K562 (cell line): ENCODE measurements around the gene IQCC. TPM values are rescaled to one million over a fixed set of nuclear protein-coding genes. Genes with fewer than 3 reads are reported as not detected.

ENCODE experiments used
- ATAC-seq: fragments of 200-7000 bp; cut with Tn5 transposase; 3 replicates; pipeline ENCODE4 v1.9.1; 2020; ENCODE audit warnings: moderate library complexity
- BruUV-seq: library from RNA; stranded (reverse); fragments of 400-500 nt; replicated peaks from 2 replicates; lab custom pipeline; 2021; lab: Mats Ljungman, UMichigan
- CTCF ChIA-PET: fragments of 300-600 bp; formaldehyde crosslinking; extraction: SDS; loops from one replicate; lab custom pipeline; 2021; ENCODE audit warnings: low intra/inter-chr PET ratio; lab: Yijun Ruan, JAX
- POLR2A ChIA-PET: fragments of 300-600, 350-650 bp; sonication (Branson Sonifier 250); formaldehyde crosslinking; extraction: SDS; loops from one replicate; lab custom pipeline; 2021; ENCODE audit warnings: antibody characterized with exemption, inconsistent platforms; lab: Yijun Ruan, JAX
- DNase-seq, 4 experiments: peaks; one replicate each; pipeline versions ENCODE4 v3.0.0 to v3.0.0-alpha.2; 2011 to 2018; ENCODE audit warnings: low spot score in 3 of 4, mixed read lengths in 3 of 4; ENCODE audit errors: extremely low read depth in 1 of 4
- FAIRE-seq: peaks from 2 replicates; lab custom pipeline; 2011; peaks lifted over from hg19 to GRCh38; lab: Jason Lieb, UNC
- H2AFZ ChIP-seq: 2 replicates; pipeline ENCODE4 v1.6.0; 2011; ENCODE audit warnings: low read depth, low read length, control low read depth, inconsistent platforms
- H3K27ac ChIP-seq: fragments of 200-600 bp; 3 replicates; pipeline ENCODE4 v1.8.0; 2011; ENCODE audit warnings: low read depth, mild to moderate bottlenecking, control low read depth, inconsistent platforms, low read length, moderate library complexity, mixed read lengths; ENCODE audit errors: extremely low read depth
- H3K27me3 ChIP-seq, 2 experiments: fragments of 300-600 bp in 1 of 2; 2 replicates in 1 of 2; 3 replicates in 1 of 2; pipeline versions ENCODE4 v1.6.0 to v1.8.0; 2011; ENCODE audit warnings: inconsistent platforms in 2 of 2, low read length in 2 of 2, mild to moderate bottlenecking in 1 of 2, mixed read lengths in 1 of 2, moderate library complexity in 1 of 2; ENCODE audit not compliant: control insufficient read depth in 2 of 2, insufficient read depth in 2 of 2
- H3K36me3 ChIP-seq: fragments of 300-600 bp; 3 replicates; pipeline ENCODE4 v1.8.0; 2011; ENCODE audit warnings: mild to moderate bottlenecking, low read length, inconsistent platforms; ENCODE audit not compliant: control insufficient read depth, insufficient read depth
- H3K4me1 ChIP-seq, 2 experiments: fragments of 200-600 bp in 1 of 2; replicated peaks in 1 of 2; 2 replicates in 1 of 2; 3 replicates in 1 of 2; pipeline versions ENCODE4 v1.5.1 to v1.8.0; 2011; ENCODE audit warnings: inconsistent platforms in 2 of 2, low read length in 2 of 2, mild to moderate bottlenecking in 1 of 2, mixed read lengths in 1 of 2, moderate library complexity in 1 of 2; ENCODE audit not compliant: control insufficient read depth in 2 of 2, insufficient read depth in 2 of 2
- H3K4me2 ChIP-seq: 2 replicates; pipeline ENCODE4 v1.6.1; 2011; ENCODE audit warnings: low read length, control low read depth, inconsistent platforms, mixed read lengths; ENCODE audit not compliant: insufficient read depth
- H3K4me3 ChIP-seq: fragments of 200-600 bp; sonication (generic), shearing (Covaris generic); 2 replicates; pipeline ENCODE4 v1.5.1; 2016; ENCODE audit warnings: control low read depth, inconsistent platforms
- H3K79me2 ChIP-seq: fragments of 200-600 bp; 3 replicates; pipeline ENCODE4 v1.8.0; 2011; ENCODE audit warnings: low read length, inconsistent platforms; ENCODE audit not compliant: control insufficient read depth, insufficient read depth
- H3K9ac ChIP-seq, 2 experiments: 2 replicates each; pipeline versions ENCODE4 v1.6.0 to v1.6.1; 2011; ENCODE audit warnings: low read depth in 2 of 2, low read length in 2 of 2, control low read depth in 1 of 2, inconsistent platforms in 1 of 2, mild to moderate bottlenecking in 1 of 2, mixed read lengths in 1 of 2; ENCODE audit not compliant: insufficient read depth in 1 of 2
- H3K9me1 ChIP-seq: one replicate; pipeline ENCODE4 v1.6.0; 2011; ENCODE audit warnings: inconsistent platforms, mild to moderate bottlenecking, low read length, moderate library complexity; ENCODE audit not compliant: control insufficient read depth, insufficient read depth
- H3K9me3 ChIP-seq: replicated peaks from 2 replicates; pipeline ENCODE4 v1.5.1; 2011; ENCODE audit warnings: low read depth, low read length, inconsistent platforms; ENCODE audit not compliant: control insufficient read depth, insufficient read depth
- H4K20me1 ChIP-seq: replicated peaks from 2 replicates; pipeline ENCODE4 v1.6.1; 2011; ENCODE audit warnings: low read length, inconsistent platforms, mixed read lengths; ENCODE audit not compliant: control insufficient read depth, insufficient read depth
- DIDO1 ChIP-seq: fragments of 450-650 bp; IDR thresholded peaks from 2 replicates; pipeline ENCODE4 v1.6.1; 2016; ENCODE audit warnings: low read depth, missing biosample characterization, missing genetic modification characterization
- ELF4 ChIP-seq: fragments of 450-650 bp; formaldehyde crosslinking; IDR thresholded peaks from 2 replicates; pipeline ENCODE4 v1.4.0; 2022; ENCODE audit warnings: missing genetic modification characterization
- HSF4 ChIP-seq: fragments of 250-450 bp; sonication (Bioruptor Pico); IDR thresholded peaks from 2 replicates; pipeline ENCODE4 v2.1.2; 2022; ENCODE audit warnings: mild to moderate bottlenecking, moderate library complexity, borderline replicate concordance
- KAT2B ChIP-seq: IDR thresholded peaks from one replicate; pipeline ENCODE4 v1.6.1; 2012; ENCODE audit warnings: low read depth, mild to moderate bottlenecking, control low read depth, inconsistent platforms, low read length, moderate library complexity
- POLR2A ChIP-seq: fragments of 450-650 bp; conservative IDR thresholded peaks from 2 replicates; pipeline ENCODE4 v1.6.1; 2016
- POLR2G ChIP-seq: fragments of 200-400 bp; formaldehyde crosslinking; IDR thresholded peaks from 2 replicates; pipeline ENCODE4 v1.6.1; 2017; ENCODE audit warnings: low read depth, mild to moderate bottlenecking, antibody characterized with exemption, low read length, moderate library complexity
- RBFOX2 ChIP-seq: fragments of 200-400 bp; formaldehyde crosslinking; IDR thresholded peaks from 2 replicates; pipeline ENCODE4 v1.6.1; 2017; ENCODE audit warnings: low read depth, mild to moderate bottlenecking, low read length, moderate library complexity
- SRSF3 ChIP-seq: fragments of 200-400 bp; formaldehyde crosslinking; IDR thresholded peaks from 2 replicates; pipeline ENCODE4 v1.6.1; 2016; ENCODE audit warnings: mild to moderate bottlenecking, low read length, moderate library complexity; ENCODE audit not compliant: insufficient read depth
- SUPT5H ChIP-seq: fragments of 450-650 bp; IDR thresholded peaks from 2 replicates; pipeline ENCODE4 v1.6.1; 2016
- ZFP30 ChIP-seq: fragments of 250-450 bp; sonication (Bioruptor Pico); IDR thresholded peaks from 2 replicates; pipeline ENCODE4 v1.8.0; 2022; ENCODE audit warnings: moderate library complexity, mild to moderate bottlenecking, inconsistent platforms, borderline replicate concordance
- ZNF212 ChIP-seq: fragments of 450-650 bp; formaldehyde crosslinking; IDR thresholded peaks from 2 replicates; pipeline ENCODE4 v1.4.0; 2020; ENCODE audit warnings: mild to moderate bottlenecking
- ZNF23 ChIP-seq: fragments of 250-450 bp; sonication (Bioruptor Pico); IDR thresholded peaks from 2 replicates; pipeline ENCODE4 v1.4.0; 2020; ENCODE audit warnings: mild to moderate bottlenecking
- ZNF764 ChIP-seq: fragments of 250-450 bp; sonication (Bioruptor Pico); IDR thresholded peaks from 2 replicates; pipeline ENCODE4 v1.4.0; 2020; ENCODE audit warnings: low read depth, mild to moderate bottlenecking, moderate library complexity
- WGBS: fragments of 100-300 bp; shearing (Covaris generic); methylation state at CpG from one replicate; pipeline ENCODE4 v1.1.6; 2016; ENCODE audit warnings: low coverage, mixed read lengths; ENCODE audit not compliant: insufficient coverage; ENCODE audit errors: missing lambda C conversion rate; 5-methylcytosine and 5-hydroxymethylcytosine counted together
- in situ Hi-C: fragments of 300-500 bp; cut with MboI; formaldehyde crosslinking; loops from 4 replicates; pipeline ENCODE4 v1.15.0; 2018; ENCODE audit warnings: inconsistent platforms, mixed read lengths
- intact Hi-C: fragments of 100-400 bp; cut with micrococcal nuclease; formaldehyde crosslinking; loops from 2 replicates; pipeline ENCODE4 v1.14.2; 2022
- polyA plus RNA-seq, 8 experiments: library from polyadenylated mRNA; depleted of rRNA in 4 of 8; stranded (reverse) in 5 of 8; unstranded in 3 of 8; fragments of >200 nt; fragmentation: Nextera tagmentation in 2 of 8; fragmentation: Illumina TruSeq in 1 of 8; extraction: Ambion mirVana in 2 of 8; extraction: Trizol in 1 of 8; gene quantifications; 2 replicates each; pipeline versions ENCODE4 v1.2.1 to v1.2.3, GENCODE V29; 2011 to 2014; ENCODE audit warnings: inconsistent platforms in 1 of 8, missing spikeins in 1 of 8
- total RNA-seq, 7 experiments: library from RNA; depleted of rRNA in 6 of 7; stranded (reverse); fragments of >200 nt in 6 of 7; fragmentation: Illumina TruSeq in 2 of 7; extraction: Trizol in 2 of 7; gene quantifications; 2 replicates each; pipeline versions ENCODE4 v1.2.1 to v1.2.3, GENCODE V29; 2011 to 2021; ENCODE audit warnings: low replicate concordance in 1 of 7
- TF ChIP-seq, protein P1 (sequence below), 2 experiments: fragments of 450-650 bp in 1 of 2; sonication (generic) in 1 of 2; formaldehyde crosslinking; conservative IDR thresholded peaks; 2 replicates each; pipeline versions ENCODE4 v1.4.0 to v1.8.1; 2020 to 2022; ENCODE audit warnings: mild to moderate bottlenecking in 1 of 2, missing genetic modification reagents in 1 of 2

The IQCC gene
- total and polyA plus RNA-seq, 9 of the 15 experiments (the other 6 are each of a cell fraction or from before 2014, with no cell fraction given), result 8.1 to 16.5 (median 10.7) TPM

GRCh38 chr1:32194984-32195383 lies 10.5 kb upstream of the IQCC start:
- intact Hi-C loops, result no loop called here
- peaks cover 3 to 16% of the 10 kb centered on the region in 2 experiments; a peak in 4 of 5 replicates for H3K4me1 ChIP-seq
- BruUV-seq, result no TSS peak
- no peak overlapping the region for H2AFZ ChIP-seq
- CTCF ChIA-PET, result no interaction called here
- ATAC-seq, result no peak
- no peaks in the 10 kb centered on the region for H3K79me2 ChIP-seq
- no peak overlapping the region for H3K4me2 ChIP-seq
- TF ChIP-seq HSF4 (CRISPR knock-in tag) (no peak), POLR2G (peak; percentile 74), POLR2A (peak; percentile 17; the same call in 1 of the 2 replicates), RBFOX2 (peak; percentile 63)
- WGBS, result 98% methylated on average over 6 of the region's 6 CpGs
- no peak for FAIRE-seq
- H3K27me3 ChIP-seq, result no peaks in the 10 kb centered on the region
- H3K9ac ChIP-seq, result peak overlapping the region in 1 of 2 experiments; percentile 38; a peak in 1 of 4 replicates
- peaks cover 85% of the 10 kb centered on the region for H3K36me3 ChIP-seq
- in situ Hi-C loops, result no loop called here
- no peak for DNase-seq
- POLR2A ChIA-PET, result interaction anchor here (0.8 to 10.8 kb wide), 6 partner anchors 10 to 87 kb away, joined by 3 to 201 read pairs (median 4); partner anchors contain the start of genes DCDC2B, IQCC, KPNA6 and TXLNA
- H4K20me1 ChIP-seq, result no peaks in the 10 kb centered on the region; the same call in none of the 2 replicates
- H3K9me3 ChIP-seq, result no peaks in the 10 kb centered on the region
- no peak overlapping the region for H3K4me3 ChIP-seq
- peaks cover 3% of the 10 kb centered on the region for H3K9me1 ChIP-seq
- H3K27ac ChIP-seq, result no peak overlapping the region

- BruUV-seq, result no TSS peak
- CTCF ChIA-PET, result no interaction called here
- TF ChIP-seq POLR2A, result 0 out of 2 replicates have a peak, but pooled peaks have one; percentile 9
- no peak for TF ChIP-seq ELF4 (CRISPR knock-in tag)
- TF ChIP-seq, protein P1, sequence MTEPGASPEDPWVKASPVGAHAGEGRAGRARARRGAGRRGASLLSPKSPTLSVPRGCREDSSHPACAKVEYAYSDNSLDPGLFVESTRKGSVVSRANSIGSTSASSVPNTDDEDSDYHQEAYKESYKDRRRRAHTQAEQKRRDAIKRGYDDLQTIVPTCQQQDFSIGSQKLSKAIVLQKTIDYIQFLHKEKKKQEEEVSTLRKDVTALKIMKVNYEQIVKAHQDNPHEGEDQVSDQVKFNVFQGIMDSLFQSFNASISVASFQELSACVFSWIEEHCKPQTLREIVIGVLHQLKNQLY (CRISPR knock-in tag; conservative IDR thresholded peaks at IDR 0.05), result no peak
- TF ChIP-seq ZNF212 (CRISPR knock-in tag), result no peak
- TF ChIP-seq SUPT5H, result 0 out of 2 replicates have a peak, but pooled peaks have one; percentile 24
- TF ChIP-seq KAT2B, result no peak
- TF ChIP-seq RBFOX2, result 0 out of 2 replicates have a peak, but pooled peaks have one; percentile 29
- TF ChIP-seq DIDO1 (tag), result no peak
- no peak for TF ChIP-seq ZFP30 (CRISPR knock-in tag)
- no peak for TF ChIP-seq SRSF3
- TF ChIP-seq ZNF764 (CRISPR knock-in tag), result no peak
- no peak for TF ChIP-seq ZNF23 (CRISPR knock-in tag)
These were observed 9.9 kb upstream of the IQCC start for GRCh38 chr1:32195531-32195930.

More at GRCh38 chr1:32195531-32195930, 9.9 kb upstream of the IQCC start:
- Histone ChIP-seq H3K9me1 (peaks cover 3% of the 10 kb centered on the region), H3K79me2 (no peaks in the 10 kb centered on the region), H3K36me3 (peaks cover 80% of the 10 kb centered on the region), H4K20me1 (no peaks in the 10 kb centered on the region; the same call in none of the 2 replicates), H3K27me3 (no peaks in the 10 kb centered on the region), H3K4me2 (no peak overlapping the region), H2AFZ (no peak overlapping the region), H3K9ac (0 out of 4 replicates have a peak overlapping the region, but pooled peaks of 1 of the 2 experiments have one; percentile 8), H3K4me1 (peaks cover 5 to 22% of the 10 kb centered on the region in 2 experiments; a peak in 4 of 5 replicates), H3K9me3 (no peaks in the 10 kb centered on the region), H3K4me3 (no peak overlapping the region), H3K27ac (no peak overlapping the region)
- no peak for ATAC-seq
- intact Hi-C loops (no loop called here), in situ Hi-C loops (no loop called here)
- no peak for DNase-seq
- FAIRE-seq, result no peak
- POLR2A ChIA-PET, result interaction anchor here (0.6 to 10.8 kb wide), 7 partner anchors 11 to 88 kb away, joined by 3 to 201 read pairs (median 4); partner anchors contain the start of genes DCDC2B, IQCC, KPNA6 and TXLNA
- WGBS, result 95% methylated on average over 3 of the region's 3 CpGs
